Measurements from ENCODE around the gene STK39.
A peak's percentile ranks its signal among the peaks of the same experiment; 100 is the strongest.
"Not testable (repeated sequence)": the region's sequence is repeated elsewhere in the genome, so short reads cannot be mapped to it uniquely, and the experiment has no call there.

STK39 gene

GRCh38 chr2:168138374-168138773, 109.0 kb downstream of the STK39 start:
- no peak for DNase-seq (ENCODE audit: low read depth, low spot score)

- DNase-seq (ENCODE audit: low read depth, low spot score) = no peak
These were observed 109.8 kb downstream of the STK39 start for GRCh38 chr2:168137510-168138180.

GRCh38 chr2:168136392-168136977, 110.9 kb downstream of the STK39 start:
- no peak for DNase-seq (ENCODE audit: low read depth, low spot score)

- DNase-seq (ENCODE audit: low read depth, low spot score) = no peak
These were observed 111.8 kb downstream of the STK39 start for GRCh38 chr2:168135630-168136029.

- no peak for DNase-seq (ENCODE audit: low read depth, low spot score)
These were observed 112.3 kb downstream of the STK39 start for GRCh38 chr2:168135121-168135520.

- no peak for DNase-seq (ENCODE audit: low read depth, low spot score)
These were observed 112.9 kb downstream of the STK39 start for GRCh38 chr2:168134485-168134884.

GRCh38 chr2:168132389-168132788, 115.0 kb downstream of the STK39 start:
- DNase-seq (ENCODE audit: low read depth, low spot score) = no peak

- DNase-seq (ENCODE audit: low read depth, low spot score) = no peak
These were observed 117.0 kb downstream of the STK39 start for GRCh38 chr2:168130346-168130745.

GRCh38 chr2:168127371-168127770, 120.0 kb downstream of the STK39 start:
- no peak for DNase-seq (ENCODE audit: low read depth, low spot score)

- DNase-seq (ENCODE audit: low read depth, low spot score) = not testable (repeated sequence)
These were observed 125.2 kb downstream of the STK39 start for GRCh38 chr2:168122210-168122609.

- DNase-seq (ENCODE audit: low read depth, low spot score) = no peak
These were observed 126.7 kb downstream of the STK39 start for GRCh38 chr2:168120730-168121129.

GRCh38 chr2:168120310-168120709, 127.1 kb downstream of the STK39 start:
- no peak for DNase-seq (ENCODE audit: low read depth, low spot score)

- DNase-seq (ENCODE audit: low read depth, low spot score) = peak; percentile 54
These were observed 127.8 kb downstream of the STK39 start for GRCh38 chr2:168119515-168120141.

GRCh38 chr2:168118733-168119514, 128.5 kb downstream of the STK39 start:
- DNase-seq (ENCODE audit: low read depth, low spot score) = peak; percentile 79

GRCh38 chr2:168116448-168116847, 130.9 kb downstream of the STK39 start:
- DNase-seq (ENCODE audit: low read depth, low spot score) = peak; percentile 26

GRCh38 chr2:168114619-168115018, 132.8 kb downstream of the STK39 start:
- DNase-seq (ENCODE audit: low read depth, low spot score) = no peak

GRCh38 chr2:168114040-168114439, 133.4 kb downstream of the STK39 start:
- no peak for DNase-seq (ENCODE audit: low read depth, low spot score)

GRCh38 chr2:168107322-168107721, 140.1 kb downstream of the STK39 start:
- DNase-seq (ENCODE audit: low read depth, low spot score) = no peak

GRCh38 chr2:168105127-168105683, 142.2 kb downstream of the STK39 start:
- DNase-seq (ENCODE audit: low read depth, low spot score) = no peak

GRCh38 chr2:168097431-168097830, 150.0 kb downstream of the STK39 start:
- DNase-seq (ENCODE audit: low read depth, low spot score) = no peak

- DNase-seq (ENCODE audit: low read depth, low spot score) = no peak
These were observed 151.2 kb downstream of the STK39 start for GRCh38 chr2:168096158-168096557.

GRCh38 chr2:168091986-168092385, 155.4 kb downstream of the STK39 start:
- DNase-seq (ENCODE audit: low read depth, low spot score) = no peak
